Ishikawa (cell line): ENCODE measurements around the gene RASA3.

ENCODE experiments used
- CEBPB ChIP-seq: IDR thresholded peaks from 2 replicates; pipeline ENCODE4 v1.6.1; 2012
- CREB1 ChIP-seq: IDR thresholded peaks from 2 replicates; pipeline ENCODE4 v1.6.1; 2012; ENCODE audit warnings: low read depth
- EGR1 ChIP-seq: IDR thresholded peaks from 2 replicates; pipeline ENCODE4 v1.6.1; 2012
- EP300 ChIP-seq: IDR thresholded peaks from 2 replicates; pipeline ENCODE4 v1.6.1; 2012; ENCODE audit warnings: borderline replicate concordance
- FOXM1 ChIP-seq: IDR thresholded peaks from 2 replicates; pipeline ENCODE4 v1.6.1; 2012; ENCODE audit warnings: low read depth, borderline replicate concordance
- NFIC ChIP-seq: IDR thresholded peaks from 2 replicates; pipeline ENCODE4 v1.6.1; 2012
- RAD21 ChIP-seq: IDR thresholded peaks from 2 replicates; pipeline ENCODE4 v1.6.1; 2012; ENCODE audit warnings: low read depth
- REST ChIP-seq: IDR thresholded peaks from 2 replicates; pipeline ENCODE4 v1.6.1; 2012; ENCODE audit warnings: low read depth, mild to moderate bottlenecking
- TCF12 ChIP-seq: IDR thresholded peaks from 2 replicates; pipeline ENCODE4 v1.6.1; 2012; ENCODE audit warnings: low read depth
- TEAD4 ChIP-seq: IDR thresholded peaks from 2 replicates; pipeline ENCODE4 v1.6.1; 2012
- USF1 ChIP-seq: IDR thresholded peaks from 2 replicates; pipeline ENCODE4 v1.6.1; 2012
- YY1 ChIP-seq: IDR thresholded peaks from 2 replicates; pipeline ENCODE4 v1.6.1; 2012; ENCODE audit warnings: low read depth
- ZBTB7A ChIP-seq: IDR thresholded peaks from 2 replicates; pipeline ENCODE4 v1.6.1; 2012; ENCODE audit warnings: low read depth
- TF ChIP-seq, protein P1 (sequence below): IDR thresholded peaks from 2 replicates; pipeline ENCODE4 v1.6.1; 2012

- TF ChIP-seq USF1 (no peak), EGR1 (no peak), FOXM1 (no peak), ZBTB7A (no peak), NFIC (no peak), REST (no peak), RAD21 (no peak), YY1 (no peak), EP300 (no peak), CEBPB (no peak), TEAD4 (no peak), TCF12 (no peak), CREB1 (no peak)
- TF ChIP-seq, protein P1, sequence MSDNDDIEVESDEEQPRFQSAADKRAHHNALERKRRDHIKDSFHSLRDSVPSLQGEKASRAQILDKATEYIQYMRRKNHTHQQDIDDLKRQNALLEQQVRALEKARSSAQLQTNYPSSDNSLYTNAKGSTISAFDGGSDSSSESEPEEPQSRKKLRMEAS, result no peak
Measured at GRCh38 chr13:113956571-113956970, 175.9 kb downstream of the RASA3 start.
